ENCODE measurements around the gene ACTG1. TPM values are rescaled to one million over a fixed set of nuclear protein-coding genes. Genes with fewer than 3 reads are reported as not detected.

ACTG1 gene
- total RNA-seq, 1 experiment from 2014 or later, result 1,461 TPM

- POLR2A ChIA-PET, result interaction anchor here (1.6 kb wide), 1 partner anchor 9 kb away, joined by 6 read pairs; no protein-coding TSS in a partner anchor
- no TSS peak for BruUV-seq (replicated peaks)
- Mint-ChIP-seq H3K36me3 (ENCODE audit: insufficient read depth, unreplicated experiment) (no peaks in the 10 kb centered on the region), H3K9me3 (ENCODE audit: unreplicated experiment) (no peaks in the 10 kb centered on the region), H3K27me3 (ENCODE audit: insufficient read depth, unreplicated experiment) (no peaks in the 10 kb centered on the region), H3K4me3 (ENCODE audit: unreplicated experiment) (no peak overlapping the region), H3K27ac (ENCODE audit: low read depth, unreplicated experiment) (no peak overlapping the region), H3K4me1 (ENCODE audit: insufficient read depth, unreplicated experiment) (peaks cover 6% of the 10 kb centered on the region)
- CTCF ChIA-PET, result interaction anchor here (0.5 to 0.9 kb wide), 2 partner anchors 15 to 96 kb away, joined by 3 read pairs; no protein-coding TSS in a partner anchor
- TF ChIP-seq CTCF (IDR thresholded peaks at IDR 0.05; ENCODE audit: unreplicated experiment), result no peak
- no peak for DNase-seq (ENCODE audit: unreplicated experiment)
- intact Hi-C loops (cut with micrococcal nuclease), result no loop called here
Measured at GRCh38 chr17:81499601-81499970, 13.0 kb downstream of the ACTG1 start.

- H3K4me1 Mint-ChIP-seq (ENCODE audit: insufficient read depth, unreplicated experiment), result peaks cover 6% of the 10 kb centered on the region
- H3K27me3 Mint-ChIP-seq (ENCODE audit: insufficient read depth, unreplicated experiment), result no peaks in the 10 kb centered on the region
- ChIA-PET POLR2A (interaction anchor here (0.6 to 1.6 kb wide), 2 partner anchors 10 to 38 kb away, joined by 3 to 6 read pairs; no protein-coding TSS in a partner anchor), CTCF (interaction anchor here (0.5 to 0.6 kb wide), 3 partner anchors 9 to 102 kb away, joined by 3 read pairs; no protein-coding TSS in a partner anchor)
- DNase-seq (ENCODE audit: unreplicated experiment), result no peak
- BruUV-seq (replicated peaks), result no TSS peak
- H3K36me3 Mint-ChIP-seq (ENCODE audit: insufficient read depth, unreplicated experiment), result no peaks in the 10 kb centered on the region
- no peaks in the 10 kb centered on the region for H3K9me3 Mint-ChIP-seq (ENCODE audit: unreplicated experiment)
- no peak for TF ChIP-seq CTCF (IDR thresholded peaks at IDR 0.05; ENCODE audit: unreplicated experiment)
- H3K27ac Mint-ChIP-seq (ENCODE audit: low read depth, unreplicated experiment), result no peak overlapping the region
- no peak overlapping the region for H3K4me3 Mint-ChIP-seq (ENCODE audit: unreplicated experiment)
- intact Hi-C loops (cut with micrococcal nuclease), result no loop called here
Measured at GRCh38 chr17:81498953-81499600, 13.5 kb downstream of the ACTG1 start.

GRCh38 chr17:81494626-81495377, 17.8 kb downstream of the ACTG1 start:
- Mint-ChIP-seq H3K27ac (ENCODE audit: low read depth, unreplicated experiment) (no peak overlapping the region), H3K36me3 (ENCODE audit: insufficient read depth, unreplicated experiment) (no peaks in the 10 kb centered on the region), H3K9me3 (ENCODE audit: unreplicated experiment) (no peaks in the 10 kb centered on the region), H3K4me1 (ENCODE audit: insufficient read depth, unreplicated experiment) (peaks cover 2% of the 10 kb centered on the region), H3K4me3 (ENCODE audit: unreplicated experiment) (no peak overlapping the region), H3K27me3 (ENCODE audit: insufficient read depth, unreplicated experiment) (peaks cover 16% of the 10 kb centered on the region)
- ChIA-PET CTCF (interaction anchor here (0.6 to 1.0 kb wide), 2 partner anchors 99 to 241 kb away, joined by 5 read pairs; no protein-coding TSS in a partner anchor), POLR2A (no interaction called here)
- DNase-seq (ENCODE audit: unreplicated experiment), result no peak
- no peak for TF ChIP-seq CTCF (IDR thresholded peaks at IDR 0.05; ENCODE audit: unreplicated experiment)
- intact Hi-C loops (cut with micrococcal nuclease), result no loop called here
- no TSS peak for BruUV-seq (replicated peaks)
